HG03439 (cell line): ENCODE measurements around the gene FILIP1.

ENCODE experiments used
- ATAC-seq: cut with Tn5 transposase; IDR thresholded peaks from one replicate; pipeline ENCODE4 v1.9.1; 2021; ENCODE audit warnings: mild to moderate bottlenecking, moderate library complexity; ENCODE audit not compliant: unreplicated experiment

Gene FILIP1

DNA sequence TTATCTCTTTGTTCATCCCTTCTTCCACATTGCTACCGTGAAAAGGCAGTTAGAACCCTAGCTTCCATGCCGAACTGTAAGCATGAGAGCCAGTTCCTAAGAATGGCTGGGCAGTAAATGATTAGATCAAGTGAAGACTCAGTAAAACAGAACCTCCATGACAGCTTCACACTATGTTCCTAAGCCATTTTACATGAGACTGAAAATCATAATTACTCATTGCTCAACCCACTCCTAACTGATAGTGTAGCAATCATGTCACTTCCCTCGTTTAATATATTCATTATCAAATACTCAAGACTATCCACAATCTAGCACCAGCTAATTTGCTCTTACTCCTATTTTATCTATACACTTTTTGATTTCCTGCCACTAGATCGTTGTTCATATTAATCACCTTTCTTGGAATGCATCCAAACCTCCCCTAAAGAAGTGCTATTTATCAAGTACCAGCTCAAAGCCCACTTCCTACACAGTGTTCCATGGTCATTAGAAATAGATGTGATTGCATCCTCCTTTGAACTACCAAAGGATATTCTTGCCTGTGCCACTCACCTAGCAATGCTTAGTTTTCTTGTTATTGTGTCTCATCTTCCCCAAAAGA lies 215.0 kb downstream of the FILIP1 start:
- ATAC-seq: no peak

DNA sequence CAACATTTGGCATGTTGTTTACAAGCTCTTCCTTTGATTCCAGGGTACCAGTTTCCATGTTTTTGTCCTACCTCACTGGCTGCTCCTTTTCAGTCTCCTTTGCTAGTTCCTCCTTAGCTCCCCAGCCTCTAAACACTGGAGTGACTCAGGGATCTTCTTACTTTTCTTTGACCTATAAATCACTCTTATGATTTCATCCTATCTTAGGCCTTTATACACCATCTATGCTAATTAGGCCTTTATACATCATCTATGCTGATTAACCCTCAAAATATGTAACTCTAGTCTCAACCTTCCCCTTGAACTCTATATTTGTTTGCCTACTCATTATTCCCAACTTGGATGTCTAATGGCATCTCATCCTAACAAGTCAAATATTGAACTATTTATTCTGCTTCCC lies 218.5 kb downstream of the FILIP1 start:
- no peak for ATAC-seq

DNA sequence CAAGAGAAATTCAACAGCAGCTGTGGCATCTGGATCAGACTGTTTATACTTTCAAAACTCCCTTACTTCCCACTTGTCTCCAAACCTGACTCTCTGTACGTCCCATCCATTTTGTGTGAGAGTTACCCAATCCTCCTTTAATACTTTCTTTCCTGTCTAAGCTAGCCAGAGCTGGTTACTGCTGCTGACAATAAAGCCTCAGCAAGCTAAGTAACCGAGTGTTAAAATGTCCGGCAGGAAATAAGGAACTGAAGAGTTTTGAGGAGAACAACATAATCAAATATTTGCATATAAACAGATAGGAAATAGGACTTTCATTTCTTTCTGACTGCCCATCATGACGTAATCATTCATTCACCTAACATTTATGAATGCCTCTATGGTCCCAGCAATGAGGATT lies 220.6 kb downstream of the FILIP1 start:
- no peak for ATAC-seq

DNA sequence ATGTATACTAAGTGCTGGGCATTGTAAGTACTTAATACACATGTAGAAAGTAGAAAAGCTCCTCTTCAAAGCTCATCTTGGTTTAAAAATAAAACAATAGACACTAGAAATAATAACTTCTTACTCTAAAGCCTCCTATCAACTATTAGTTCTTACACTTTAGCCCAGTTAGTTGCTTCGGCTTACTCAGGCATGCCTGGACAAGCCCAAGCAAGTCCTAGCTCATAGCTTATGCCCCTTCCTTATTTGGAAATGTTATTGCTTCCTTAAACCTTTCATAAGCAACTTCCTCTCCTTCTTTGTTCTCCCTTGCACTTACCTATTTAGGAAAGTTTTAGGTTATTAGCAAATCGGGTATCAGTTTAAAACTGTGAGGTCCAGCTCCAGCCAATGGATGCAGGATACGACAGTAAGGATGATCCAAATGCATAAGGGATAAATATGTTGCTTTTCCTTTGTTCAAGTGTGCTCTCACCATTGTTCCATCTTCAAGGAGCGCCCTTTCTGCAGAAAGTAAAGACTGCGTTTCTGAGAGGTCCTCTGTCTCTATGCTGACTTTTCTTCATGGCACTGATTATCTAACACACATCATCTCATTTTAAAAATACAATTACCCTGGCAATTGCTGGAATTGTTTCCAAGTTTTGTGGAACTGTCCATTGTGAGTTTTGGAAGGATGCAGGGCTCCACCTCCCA lies 221.3 kb downstream of the FILIP1 start:
- no peak for ATAC-seq

DNA sequence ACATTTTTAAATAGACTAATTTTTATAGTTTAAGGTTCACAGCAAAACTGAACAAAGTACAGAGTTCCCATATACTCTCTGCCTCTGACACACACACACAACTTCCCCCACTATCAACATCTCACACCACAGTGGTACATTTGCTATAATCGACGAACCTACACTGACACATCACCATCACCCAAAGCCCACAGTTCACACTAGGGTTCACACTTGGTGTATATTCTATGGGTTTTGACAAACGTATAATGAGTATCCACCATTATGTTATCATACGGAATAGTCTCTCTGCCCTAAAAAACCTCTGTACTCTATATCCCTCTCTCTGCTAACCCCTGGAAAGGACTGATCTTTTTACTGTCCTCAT lies 224.6 kb downstream of the FILIP1 start:
- no peak for ATAC-seq

DNA sequence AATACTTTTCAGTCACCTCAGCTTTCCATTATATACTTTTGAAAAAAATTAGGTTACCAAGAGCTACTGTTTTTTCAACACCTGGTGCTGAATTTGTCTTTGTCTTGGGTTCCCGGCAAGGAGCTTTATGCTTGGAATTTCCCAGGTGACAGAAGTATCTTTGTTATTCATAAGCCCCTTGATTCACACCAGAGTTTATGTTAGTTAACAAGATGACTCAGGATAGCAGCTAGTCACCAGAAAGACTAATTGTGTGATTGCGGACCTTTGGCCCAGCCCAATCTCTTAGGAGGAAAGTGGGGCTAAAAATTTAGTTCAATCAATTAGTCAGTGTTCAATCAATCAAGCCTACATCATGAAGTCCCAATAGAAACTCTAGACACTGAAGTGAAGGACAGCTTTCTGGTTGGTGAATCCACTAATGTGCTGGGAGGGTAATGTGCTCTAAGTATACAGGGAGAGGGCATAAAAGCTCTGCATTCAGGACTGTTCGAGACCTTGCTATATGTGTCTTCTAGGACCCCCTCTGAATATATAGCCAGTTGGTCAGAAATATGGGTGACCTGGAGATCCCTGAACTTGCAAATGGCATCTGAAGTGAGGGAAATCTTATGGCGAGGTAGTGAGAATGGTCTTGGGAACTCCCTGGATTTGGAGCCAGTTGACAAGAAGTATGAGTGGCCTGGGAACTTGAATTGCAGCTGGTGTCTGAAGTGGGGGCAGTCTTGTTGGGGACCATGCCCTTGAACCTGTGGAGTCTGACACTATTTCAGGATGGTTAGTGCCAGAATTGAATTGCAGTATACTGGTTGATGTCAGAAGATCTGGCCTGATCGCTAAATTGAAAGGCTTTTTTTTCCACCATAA lies 225.2 kb downstream of the FILIP1 start:
- no peak for ATAC-seq

DNA sequence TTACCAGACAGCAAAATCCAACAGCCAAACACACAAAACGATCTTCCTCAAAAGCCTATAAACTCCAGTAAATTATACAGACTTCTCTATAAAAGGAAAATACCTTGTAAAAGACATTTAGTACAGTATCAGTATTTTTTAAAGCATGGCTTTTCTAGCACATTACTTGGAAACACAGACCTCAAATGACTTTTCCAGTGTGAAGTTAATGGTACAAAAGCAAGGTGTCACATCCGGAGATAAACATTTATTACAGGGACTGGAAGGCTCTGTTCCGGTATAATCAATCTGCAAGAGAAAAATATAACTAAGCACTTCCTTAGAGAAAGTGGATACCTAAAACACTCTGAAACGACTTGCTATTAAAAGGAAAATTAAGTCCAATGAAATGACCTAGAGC lies 226.1 kb downstream of the FILIP1 start:
- ATAC-seq: no peak

DNA sequence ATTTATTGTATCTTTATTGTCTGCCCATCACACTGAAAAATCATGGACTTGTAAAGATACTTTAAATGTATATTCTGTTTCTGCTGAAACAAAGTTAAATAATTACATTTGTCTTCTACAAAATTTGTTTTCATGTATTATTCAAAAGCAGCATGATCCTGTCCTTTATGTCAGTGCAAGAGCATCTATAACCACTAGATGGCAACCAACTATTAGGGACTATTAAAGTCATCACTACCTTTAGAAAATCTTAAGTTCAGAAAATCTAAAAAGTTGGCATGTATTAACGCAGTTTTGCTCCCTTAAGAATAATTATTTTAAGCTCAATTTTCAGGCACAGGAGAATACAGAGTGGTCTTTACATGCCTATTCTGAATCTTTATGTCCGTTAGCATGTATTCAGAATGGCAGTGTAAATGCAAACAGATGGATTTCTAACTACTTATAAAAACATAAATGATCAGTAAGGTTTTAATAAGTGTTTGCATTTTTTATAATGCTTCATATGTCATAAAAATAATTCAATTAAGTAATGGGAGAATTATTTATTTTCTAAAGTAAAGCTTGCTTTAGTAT lies 226.8 kb downstream of the FILIP1 start:
- ATAC-seq: peak; percentile 73

DNA sequence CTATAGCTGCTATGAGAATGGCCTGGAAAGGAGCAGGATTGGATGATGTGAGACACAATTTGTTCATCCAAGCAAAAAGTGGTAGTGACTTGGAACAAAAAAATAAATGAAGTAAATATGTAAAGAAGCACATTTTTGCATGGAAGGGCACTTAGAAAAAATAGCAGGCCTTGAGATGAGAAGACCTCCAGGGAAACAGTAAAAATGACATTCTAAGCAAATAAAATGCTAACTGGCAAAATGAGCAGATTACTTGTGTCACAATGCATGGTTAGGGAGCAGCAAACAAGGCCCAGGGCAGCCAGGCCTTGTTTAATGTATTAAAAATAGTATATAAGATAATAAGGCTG lies 230.2 kb downstream of the FILIP1 start:
- ATAC-seq: no peak

DNA sequence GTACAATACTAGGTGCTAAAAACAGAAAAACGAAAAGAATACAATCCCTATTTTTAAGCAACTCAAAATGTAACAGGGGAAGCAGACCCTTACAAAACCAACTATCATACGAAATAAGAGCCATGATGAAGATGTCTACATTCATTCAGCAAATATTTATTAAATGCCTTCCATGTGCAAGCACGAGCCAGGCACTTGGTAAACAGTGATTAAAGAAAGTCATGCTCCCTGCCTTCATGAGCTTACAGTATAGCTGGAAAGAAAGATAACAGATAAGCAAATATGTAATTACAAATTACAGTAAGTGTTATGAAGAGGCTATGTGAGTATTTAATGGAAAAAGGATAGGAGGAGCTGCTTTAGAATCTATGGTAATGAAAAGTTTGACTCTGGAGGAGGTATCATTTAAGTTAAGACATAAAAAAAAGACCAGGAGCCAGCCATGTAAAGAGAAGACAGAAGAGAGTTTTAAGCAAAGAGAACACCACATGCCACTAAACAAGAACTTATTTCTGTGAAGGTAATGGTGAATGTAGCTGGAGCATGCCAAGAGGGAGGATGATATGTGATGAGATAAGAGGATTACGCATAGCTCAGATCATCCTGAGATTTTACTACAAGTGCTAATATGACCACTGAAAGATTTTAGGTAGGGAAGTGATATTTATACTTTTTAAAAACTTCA lies 230.7 kb downstream of the FILIP1 start:
- ATAC-seq: no peak

DNA sequence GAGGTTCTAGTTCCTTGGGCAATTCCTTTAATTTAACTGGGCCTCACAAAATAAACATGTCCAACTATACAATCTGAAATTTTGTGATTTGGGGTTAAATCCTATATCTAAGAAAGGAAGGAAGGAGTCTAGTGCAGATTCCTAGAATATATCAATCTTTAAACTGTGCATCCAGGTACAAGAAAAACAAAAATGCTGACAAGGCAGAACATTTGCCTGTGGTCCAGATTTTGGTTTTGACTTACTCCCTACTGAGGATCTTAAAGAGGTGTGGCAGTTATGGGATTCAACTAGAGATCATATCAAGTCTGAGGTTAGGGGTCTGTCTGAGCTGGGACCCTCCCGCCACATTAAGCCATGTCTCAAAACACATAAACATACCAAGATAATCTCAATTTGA lies 232.3 kb downstream of the FILIP1 start:
- no peak for ATAC-seq

DNA sequence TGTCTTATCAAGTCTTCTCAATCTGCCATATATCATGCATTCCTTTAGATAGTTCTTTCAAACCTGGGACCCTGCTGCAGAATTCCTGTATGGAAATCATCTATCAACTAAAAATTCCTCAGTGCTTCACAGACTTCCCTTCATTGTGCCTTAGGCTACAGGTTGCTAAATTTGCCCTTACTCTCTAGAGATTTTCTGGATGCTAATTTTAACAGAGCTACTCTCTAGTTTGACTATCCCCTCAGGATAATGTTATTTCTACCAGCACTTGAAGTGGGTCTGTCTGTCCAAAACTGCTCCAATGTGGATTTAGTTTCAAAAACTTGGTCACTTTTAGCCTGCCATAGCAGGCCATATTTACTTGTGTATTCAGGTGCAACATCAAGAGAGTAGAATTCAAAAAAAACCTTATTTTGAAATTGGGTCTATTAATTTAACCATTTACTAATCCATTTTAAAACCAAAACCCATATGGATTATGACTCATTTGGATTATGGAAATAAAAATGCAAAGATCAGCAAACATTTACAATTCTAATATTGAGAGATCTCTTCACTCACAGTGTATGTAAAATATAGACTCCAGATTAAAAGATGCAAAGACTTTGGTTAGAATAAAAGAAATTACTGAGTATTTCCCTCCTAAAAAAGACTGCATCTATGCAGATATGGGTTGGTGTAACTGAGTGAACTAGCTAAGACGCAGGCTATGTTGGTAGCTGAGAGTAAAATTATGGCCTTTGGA lies 236.1 kb downstream of the FILIP1 start:
- no peak for ATAC-seq

DNA sequence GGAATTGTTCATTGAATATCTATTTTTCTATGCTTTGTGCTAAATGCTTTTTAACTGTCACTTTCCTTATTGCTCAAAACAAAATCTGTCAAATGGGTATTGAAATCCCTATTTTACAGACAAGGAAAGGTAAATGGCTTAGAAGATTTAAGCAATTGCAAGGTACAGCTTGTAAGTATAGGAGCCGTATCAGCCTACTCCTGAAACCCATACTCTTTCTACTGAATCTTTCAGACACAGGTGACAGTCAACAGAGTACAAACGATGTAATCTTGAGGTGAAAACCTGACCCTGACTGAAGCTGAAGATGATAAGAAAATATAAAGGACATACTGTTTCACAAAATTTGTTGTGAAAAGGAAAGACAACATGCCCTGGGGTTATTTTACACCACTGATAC lies 243.0 kb downstream of the FILIP1 start:
- no peak for ATAC-seq

DNA sequence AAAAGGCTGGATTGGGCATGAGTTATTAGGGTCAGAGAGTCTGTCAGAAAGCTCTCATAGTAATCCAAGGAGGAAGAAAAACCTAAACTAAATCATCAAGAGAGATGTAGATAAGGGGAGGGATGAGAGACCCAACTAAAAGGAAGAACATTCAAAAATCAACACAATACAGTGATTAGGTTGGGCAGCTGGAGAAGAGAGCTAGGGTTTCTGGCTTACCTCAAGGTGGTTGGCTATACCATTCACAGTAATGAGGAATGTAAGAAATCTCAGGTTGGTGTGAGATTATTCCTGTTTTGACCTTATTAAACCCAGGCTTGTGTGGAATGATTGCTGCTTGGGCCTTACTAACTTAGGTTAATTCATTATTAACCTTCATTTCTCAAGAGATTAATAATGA lies 243.8 kb downstream of the FILIP1 start:
- no peak for ATAC-seq

DNA sequence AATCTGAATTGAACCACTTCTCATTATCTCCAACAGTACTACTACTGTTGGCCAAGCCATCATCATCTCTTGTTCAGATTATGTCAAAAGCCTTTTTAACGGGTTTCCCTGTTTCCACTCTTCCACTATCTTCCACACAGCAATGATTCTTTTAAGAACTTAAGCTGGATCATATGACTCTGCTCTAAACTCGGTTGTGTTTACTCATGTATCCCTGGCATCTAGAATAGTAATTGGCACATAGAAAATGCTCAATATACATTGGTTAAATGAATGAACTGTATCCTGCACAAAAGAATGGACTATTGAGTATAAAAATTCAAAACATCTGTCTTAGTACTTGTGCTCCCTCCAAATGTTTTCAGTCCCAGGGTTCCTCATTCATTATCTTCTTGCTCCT lies 247.2 kb downstream of the FILIP1 start:
- ATAC-seq: no peak

DNA sequence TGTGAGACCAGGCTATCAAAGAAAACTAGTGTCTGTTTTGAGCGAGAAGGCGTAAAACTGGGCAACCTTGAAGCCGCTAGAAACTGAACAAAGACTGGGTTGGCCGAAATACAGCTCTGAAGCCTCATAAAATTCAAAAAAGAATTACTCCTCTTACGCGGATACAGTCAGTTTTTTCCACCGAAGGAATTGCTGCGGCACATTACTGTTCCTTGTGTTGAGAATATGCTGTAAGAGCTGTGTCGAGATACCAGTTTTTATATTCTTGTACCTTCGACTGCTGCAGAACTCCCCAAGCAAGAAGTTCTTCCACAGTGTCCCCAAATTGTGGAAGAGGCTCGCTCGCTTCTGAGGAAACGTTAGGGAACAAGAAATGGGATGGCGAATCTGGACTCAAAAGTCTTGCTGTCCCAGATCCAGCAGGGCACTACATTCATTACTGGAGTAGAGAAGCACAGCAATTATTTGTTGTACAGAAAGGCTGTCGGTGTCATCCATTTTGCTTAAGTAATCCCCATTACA lies 249.5 kb downstream of the FILIP1 start:
- no peak for ATAC-seq

DNA sequence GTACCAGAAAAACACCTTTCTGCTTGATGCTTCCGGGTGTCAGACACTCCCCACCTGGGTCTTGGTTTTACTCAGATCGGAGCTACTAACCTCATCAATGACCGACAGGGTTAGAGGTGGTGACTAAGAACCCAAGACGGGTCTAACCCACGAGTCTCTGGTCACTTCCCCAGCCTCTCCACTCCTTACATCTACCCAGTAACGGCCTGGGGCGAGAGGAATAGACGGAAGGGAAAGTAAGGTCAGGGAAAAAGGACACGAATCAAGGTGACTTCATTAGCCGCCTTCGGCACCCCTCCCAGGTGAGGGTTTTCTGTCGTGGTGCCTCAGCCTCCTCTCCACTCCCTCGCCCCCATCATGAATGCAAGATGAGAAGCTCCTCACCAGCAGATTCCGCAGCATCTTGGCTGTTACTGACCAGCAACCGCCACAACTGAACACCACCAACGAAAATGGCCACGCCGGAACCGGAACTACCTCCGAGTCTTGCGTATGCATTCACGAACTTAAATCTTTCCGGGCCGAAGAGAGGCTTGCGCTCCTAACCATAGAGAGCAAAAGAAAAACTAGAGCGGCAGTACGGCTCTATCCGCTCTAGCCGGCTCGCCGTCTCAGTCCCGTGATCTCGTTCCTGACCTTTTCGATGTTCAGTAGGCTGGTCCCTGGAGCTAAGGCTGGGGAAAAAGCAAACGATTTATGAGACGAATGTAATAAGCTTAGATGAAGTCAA lies 250.1 kb downstream of the FILIP1 start, which contains the start of gene COX7A2:
Gene COX7A2, minus strand, starts transcription at position 469 of the 730 bp plus-strand sequence. Its CDS starts 67 bp downstream, at position 402.
- ATAC-seq: peak; percentile 96
